Lung (tissue), 12 donors: ENCODE data around the gene HTRA3. TPM values are rescaled to one million over a fixed set of nuclear protein-coding genes. Genes with fewer than 3 reads are reported as not detected.

Source experiments
- ATAC-seq: fragments of 200-7000 bp; cut with Tn5 transposase; one replicate; pipeline ENCODE4 v1.9.1; 2020; ENCODE audit warnings: moderate number of reproducible peaks; ENCODE audit not compliant: insufficient read depth, low FRiP score
- DNase-seq, 3 donors: peaks; one replicate each; pipeline ENCODE4 v3.0.0-alpha.2; 2013 to 2017
- H3K27ac ChIP-seq, 2 donors: one replicate each; pipeline ENCODE4 v1.5.1; 2013; ENCODE audit warnings: mild to moderate bottlenecking in 2 of 2, moderate library complexity in 2 of 2, control low read depth in 1 of 2, inconsistent platforms in 1 of 2, low read depth in 1 of 2, low read length in 1 of 2
- H3K27me3 ChIP-seq, 3 donors: one replicate each; pipeline ENCODE4 v1.5.1; 2013; ENCODE audit warnings: low read length in 2 of 3; ENCODE audit not compliant: control insufficient read depth in 3 of 3, insufficient read depth in 3 of 3
- H3K36me3 ChIP-seq, 4 donors: one replicate each; pipeline ENCODE4 v1.5.1; 2013; ENCODE audit warnings: low read length in 4 of 4, mild to moderate bottlenecking in 1 of 4, moderate library complexity in 1 of 4; ENCODE audit not compliant: control insufficient read depth in 4 of 4, insufficient read depth in 4 of 4
- H3K4me1 ChIP-seq, 5 donors: one replicate each; pipeline ENCODE4 v1.5.1; 2013; ENCODE audit warnings: low read length in 5 of 5, mild to moderate bottlenecking in 2 of 5, moderate library complexity in 1 of 5; ENCODE audit not compliant: control insufficient read depth in 5 of 5, insufficient read depth in 5 of 5
- H3K4me3 ChIP-seq: one replicate; pipeline ENCODE4 v1.5.1; 2013; ENCODE audit warnings: mild to moderate bottlenecking, control low read depth, moderate library complexity
- H3K9ac ChIP-seq, 2 donors: one replicate each; pipeline ENCODE4 v1.5.1; 2013; ENCODE audit warnings: low read length in 2 of 2, control low read depth in 1 of 2; ENCODE audit not compliant: insufficient read depth in 1 of 2
- H3K9me3 ChIP-seq, 4 donors: one replicate each; pipeline ENCODE4 v1.5.1; 2013; ENCODE audit warnings: low read length in 3 of 4, mild to moderate bottlenecking in 1 of 4, moderate library complexity in 1 of 4; ENCODE audit not compliant: control insufficient read depth in 4 of 4, insufficient read depth in 3 of 4
- CTCF ChIP-seq: IDR thresholded peaks from 2 replicates; pipeline ENCODE4 v1.5.1; 2012; ENCODE audit warnings: mild to moderate bottlenecking; ENCODE audit errors: control extremely low read depth, extremely low read depth
- WGBS, 2 donors: extraction: QIAGEN DNeasy Blood & Tissue Kit; methylation state at CpG; one replicate each; pipeline ENCODE4 v1.1.7; 2013; 5-methylcytosine and 5-hydroxymethylcytosine counted together
- polyA plus RNA-seq, 2 donors: library from polyadenylated mRNA; stranded (reverse); fragments of 200-250 nt; gene quantifications; one replicate each; pipeline ENCODE4 v1.2.1, GENCODE V29; 2013
- total RNA-seq, 2 donors: library from RNA; depleted of rRNA in 1 of 2; stranded (reverse); fragments of >200 nt in 1 of 2; gene quantifications; one replicate each; pipeline ENCODE4 v1.2.1, GENCODE V29; 2014 to 2021
- donor health status: control.
- donor health status: control.
- donor health status: Bipolar disorder and iron deficiency.
- donor health status: healthy.
- donor health status: DM: yes; HTN: yes; CAD: no.

Gene HTRA3
- total and polyA plus RNA-seq, 4 donors = 9.5 to 23.5 (median 17.8) TPM

GRCh38 chr4:8261851-8262535, 7.6 kb upstream of the HTRA3 start:
- TF ChIP-seq CTCF = no peak
- Histone ChIP-seq H3K4me1 (peaks cover 0 to 8% (median 3%) of the 10 kb centered on the region in 5 donors), H3K27ac (no peak overlapping the region), H3K9ac (no peak overlapping the region), H3K36me3 (no peaks in the 10 kb centered on the region), H3K27me3 (no peaks in the 10 kb centered on the region), H3K4me3 (no peak overlapping the region), H3K9me3 (no peaks in the 10 kb centered on the region)
- WGBS, 2 donors = 40 to 70% methylated on average over 25 of the region's 25 CpGs
- no peak for DNase-seq
- ATAC-seq = no peak

GRCh38 chr4:8262637-8263322, 6.8 kb upstream of the HTRA3 start:
- Histone ChIP-seq H3K4me1 (peaks cover 0 to 14% (median 3%) of the 10 kb centered on the region in 5 donors), H3K4me3 (no peak overlapping the region), H3K27ac (no peak overlapping the region), H3K9me3 (no peaks in the 10 kb centered on the region), H3K27me3 (no peaks in the 10 kb centered on the region), H3K9ac (no peak overlapping the region), H3K36me3 (no peaks in the 10 kb centered on the region)
- ATAC-seq = no peak
- 86 to 91% methylated on average over 23 of the region's 23 CpGs for WGBS, 2 donors
- no peak for DNase-seq
- no peak for TF ChIP-seq CTCF

GRCh38 chr4:8263397-8263796, 6.2 kb upstream of the HTRA3 start:
- no peak for DNase-seq
- Histone ChIP-seq H3K27me3 (no peaks in the 10 kb centered on the region), H3K9ac (no peak overlapping the region), H3K27ac (no peak overlapping the region), H3K4me3 (no peak overlapping the region), H3K36me3 (no peaks in the 10 kb centered on the region), H3K9me3 (no peaks in the 10 kb centered on the region), H3K4me1 (peaks cover 0 to 14% (median 3%) of the 10 kb centered on the region in 5 donors)
- no peak for TF ChIP-seq CTCF
- WGBS, 2 donors = 91 to 97% methylated on average over 10 of the region's 10 CpGs
- no peak for ATAC-seq
